H9 (cell line): Measurements from ENCODE around the gene ALX4. TPM values are rescaled to one million over a fixed set of nuclear protein-coding genes. Genes with fewer than 3 reads are reported as not detected.

Experiments
- DNase-seq: peaks from one replicate; pipeline ENCODE4 v3.0.0-alpha.2; 2017
- H2AFZ ChIP-seq: one replicate; pipeline ENCODE4 v1.6.1; 2013; ENCODE audit warnings: mild to moderate bottlenecking, low read length, control low read depth, moderate library complexity
- H2AK5ac ChIP-seq: 2 replicates; pipeline ENCODE4 v1.6.1; 2013; ENCODE audit warnings: low read length, control low read depth, mixed read lengths; ENCODE audit not compliant: insufficient read length
- H2BK120ac ChIP-seq: one replicate; pipeline ENCODE4 v1.6.1; 2013; ENCODE audit warnings: low read depth, mild to moderate bottlenecking, low read length, control low read depth, inconsistent platforms; ENCODE audit not compliant: poor library complexity, severe bottlenecking
- H2BK12ac ChIP-seq: 2 replicates; pipeline ENCODE4 v1.6.1; 2013; ENCODE audit warnings: low read length, control low read depth, mixed read lengths, low read depth; ENCODE audit not compliant: insufficient read length
- H2BK15ac ChIP-seq: 2 replicates; pipeline ENCODE4 v1.6.1; 2013; ENCODE audit warnings: low read depth, low read length, control low read depth
- H2BK20ac ChIP-seq: one replicate; pipeline ENCODE4 v1.6.1; 2013; ENCODE audit warnings: low read depth, mild to moderate bottlenecking, low read length, control low read depth, inconsistent platforms; ENCODE audit not compliant: poor library complexity, severe bottlenecking
- H2BK5ac ChIP-seq: 2 replicates; pipeline ENCODE4 v1.6.1; 2013; ENCODE audit warnings: low read length, control low read depth, mixed read lengths; ENCODE audit not compliant: insufficient read length
- H3K14ac ChIP-seq: 2 replicates; pipeline ENCODE4 v1.6.1; 2013; ENCODE audit warnings: low read length, control low read depth; ENCODE audit not compliant: insufficient read depth
- H3K18ac ChIP-seq: 2 replicates; pipeline ENCODE4 v1.6.1; 2013; ENCODE audit warnings: low read depth, mild to moderate bottlenecking, mixed read lengths, low read length, control low read depth; ENCODE audit not compliant: insufficient read length
- H3K23ac ChIP-seq: 2 replicates; pipeline ENCODE4 v1.6.1; 2013; ENCODE audit warnings: low read length, control low read depth, mixed read lengths, low read depth; ENCODE audit not compliant: insufficient read length
- H3K23me2 ChIP-seq: 2 replicates; pipeline ENCODE4 v1.6.1; 2013; ENCODE audit warnings: low read depth, mild to moderate bottlenecking, mixed read lengths, low read length, control low read depth; ENCODE audit not compliant: insufficient read length, poor library complexity, severe bottlenecking
- H3K27ac ChIP-seq: 2 replicates; pipeline ENCODE4 v1.5.1; 2013; ENCODE audit warnings: low read length, control low read depth, mixed read lengths, low read depth; ENCODE audit not compliant: insufficient read length
- H3K27me3 ChIP-seq: 2 replicates; pipeline ENCODE4 v1.6.1; 2013; ENCODE audit warnings: low read length, control low read depth, inconsistent platforms; ENCODE audit not compliant: insufficient read depth
- H3K4ac ChIP-seq: 2 replicates; pipeline ENCODE4 v1.6.1; 2013; ENCODE audit warnings: low read depth, mild to moderate bottlenecking, control low read depth, inconsistent platforms, low read length, moderate library complexity
- H3K4me1 ChIP-seq: 2 replicates; pipeline ENCODE4 v1.6.1; 2013; ENCODE audit warnings: low read length, control low read depth, inconsistent platforms; ENCODE audit not compliant: insufficient read depth
- H3K4me2 ChIP-seq: 2 replicates; pipeline ENCODE4 v1.6.1; 2013; ENCODE audit warnings: low read length, control low read depth, mixed read lengths; ENCODE audit not compliant: insufficient read length, insufficient read depth
- H3K56ac ChIP-seq: 2 replicates; pipeline ENCODE4 v1.6.1; 2013; ENCODE audit warnings: low read depth, mild to moderate bottlenecking, mixed read lengths, low read length, control low read depth; ENCODE audit not compliant: insufficient read length
- H3K79me1 ChIP-seq: 2 replicates; pipeline ENCODE4 v1.6.1; 2013; ENCODE audit warnings: low read depth, mild to moderate bottlenecking, moderate library complexity, low read length, control low read depth, inconsistent platforms; ENCODE audit not compliant: insufficient read depth, poor library complexity, severe bottlenecking
- H3K79me2 ChIP-seq: 2 replicates; pipeline ENCODE4 v1.6.1; 2013; ENCODE audit warnings: low read length, control low read depth, inconsistent platforms; ENCODE audit not compliant: insufficient read depth
- H3K9ac ChIP-seq: 2 replicates; pipeline ENCODE4 v1.6.1; 2013; ENCODE audit warnings: low read length, control low read depth, mixed read lengths; ENCODE audit not compliant: insufficient read length; ENCODE audit errors: extremely low read depth
- H3K9me3 ChIP-seq: one replicate; pipeline ENCODE4 v1.6.1; 2013; ENCODE audit warnings: low read depth, low read length, inconsistent platforms; ENCODE audit not compliant: control insufficient read depth
- H3T11ph ChIP-seq: one replicate; pipeline ENCODE4 v1.6.1; 2013; ENCODE audit warnings: mild to moderate bottlenecking, low read length, control low read depth, inconsistent platforms
- H4K20me1 ChIP-seq: one replicate; pipeline ENCODE4 v1.6.1; 2013; ENCODE audit not compliant: control insufficient read depth, insufficient read length, insufficient read depth
- H4K5ac ChIP-seq: 2 replicates; pipeline ENCODE4 v1.6.1; 2013; ENCODE audit warnings: low read depth, mild to moderate bottlenecking, mixed read lengths, low read length, control low read depth; ENCODE audit not compliant: insufficient read length
- H4K8ac ChIP-seq: replicated peaks from 2 replicates; pipeline ENCODE4 v1.6.1; 2013; ENCODE audit warnings: low read length, control low read depth, mixed read lengths, low read depth; ENCODE audit not compliant: insufficient read length
- H4K91ac ChIP-seq: 2 replicates; pipeline ENCODE4 v1.6.1; 2013; ENCODE audit warnings: low read depth, mild to moderate bottlenecking, moderate library complexity, mixed read lengths, low read length, control low read depth; ENCODE audit not compliant: insufficient read length
- H3K27ac Mint-ChIP-seq, 3 experiments: 2 replicates in 2 of 3; 3 replicates in 1 of 3; pipeline ENCODE4 v1.8.0; 2020 to 2021; ENCODE audit warnings: mixed read lengths in 3 of 3, mild to moderate bottlenecking in 1 of 3, moderate library complexity in 1 of 3
- H3K27me3 Mint-ChIP-seq: 2 replicates; pipeline ENCODE4 v1.8.0; 2021; ENCODE audit warnings: low read depth, mild to moderate bottlenecking, moderate library complexity, mixed read lengths
- H3K36me3 Mint-ChIP-seq, 3 experiments: 2 replicates in 2 of 3; 3 replicates in 1 of 3; pipeline ENCODE4 v1.8.0; 2020 to 2021; ENCODE audit warnings: low read depth in 3 of 3, mixed read lengths in 3 of 3; ENCODE audit not compliant: insufficient read depth in 1 of 3
- H3K4me1 Mint-ChIP-seq, 2 experiments: 2 replicates each; pipeline ENCODE4 v1.8.0; 2020; ENCODE audit warnings: mixed read lengths in 2 of 2
- H3K4me3 Mint-ChIP-seq, 2 experiments: 2 replicates in 1 of 2; 3 replicates in 1 of 2; pipeline ENCODE4 v1.8.0; 2020 to 2021; ENCODE audit warnings: mild to moderate bottlenecking in 2 of 2, mixed read lengths in 2 of 2, moderate library complexity in 1 of 2
- H3K9me3 Mint-ChIP-seq, 2 experiments: 2 replicates in 1 of 2; 3 replicates in 1 of 2; pipeline ENCODE4 v1.8.0; 2020; ENCODE audit warnings: mild to moderate bottlenecking in 2 of 2, mixed read lengths in 2 of 2, moderate library complexity in 1 of 2
- CTCF ChIP-seq: fragments of 200-600 bp; sonication (generic); conservative IDR thresholded peaks from 3 replicates; pipeline ENCODE4 v1.8.0; 2021; ENCODE audit warnings: antibody characterized with exemption, mild to moderate bottlenecking
- WGBS: extraction: QIAGEN DNeasy Blood & Tissue Kit; methylation state at CpG from one replicate; pipeline ENCODE4 v1.1.7; 2013; ENCODE audit warnings: missing lambda C conversion rate, low lambda C conversion rate, mixed read lengths; ENCODE audit not compliant: insufficient read length; ENCODE audit errors: extremely low coverage; 5-methylcytosine and 5-hydroxymethylcytosine counted together
- total RNA-seq: library from RNA; stranded (reverse); gene quantifications from 2 replicates; pipeline ENCODE4 v1.2.1, GENCODE V29; 2021

ALX4 gene
- total RNA-seq, 1 experiment from 2014 or later, result not detected

GRCh38 chr11:44229624-44230023 lies 80.3 kb downstream of the ALX4 start:
- Histone ChIP-seq H3K23me2 (no peaks in the 10 kb centered on the region), H3K4me1 (no peaks in the 10 kb centered on the region), H2AK5ac (no peak overlapping the region), H3K18ac (no peak overlapping the region), H2BK5ac (no peak overlapping the region), H2AFZ (no peak overlapping the region), H3K9me3 (no peaks in the 10 kb centered on the region), H3K14ac (no peak overlapping the region), H3K9ac (no peak overlapping the region), H4K5ac (no peak overlapping the region), H3K4ac (no peak overlapping the region), H3K4me2 (no peak overlapping the region), H3T11ph (no peak overlapping the region), H2BK120ac (no peak overlapping the region), H4K8ac (no peak overlapping the region), H3K79me1 (no peaks in the 10 kb centered on the region), H4K20me1 (no peaks in the 10 kb centered on the region), H3K79me2 (no peaks in the 10 kb centered on the region), H4K91ac (no peak overlapping the region), H2BK20ac (no peak overlapping the region), H3K27me3 (no peaks in the 10 kb centered on the region), H2BK12ac (no peak overlapping the region), H3K27ac (no peak overlapping the region), H2BK15ac (no peak overlapping the region), H3K23ac (no peak overlapping the region), H3K56ac (no peak overlapping the region)
- no peak for TF ChIP-seq CTCF
- Mint-ChIP-seq H3K36me3 (peaks cover 0 to 2% (median 0%) of the 10 kb centered on the region in 3 experiments; a peak in 1 of 7 replicates), H3K4me1 (no peaks in the 10 kb centered on the region), H3K27me3 (no peaks in the 10 kb centered on the region), H3K4me3 (no peak overlapping the region), H3K9me3 (no peaks in the 10 kb centered on the region), H3K27ac (no peak overlapping the region)
- DNase-seq, result no peak
- WGBS, result no CpG with 5 or more reads among the region's 3 CpGs
